Measurements from ENCODE around the gene CYP20A1. TPM values are rescaled to one million over a fixed set of nuclear protein-coding genes. Genes with fewer than 3 reads are reported as not detected.
A peak's percentile ranks its signal among the peaks of the same experiment; 100 is the strongest.

Gene CYP20A1
- total and polyA plus RNA-seq, 4 experiments from 2014 or later, result 25.6 to 50.8 (median 47.3) TPM

- Histone ChIP-seq H3K4me3 (ENCODE audit: low read length in 2 of 2) (peak overlapping the region; percentile 71 to 73), H3K27ac (ENCODE audit: low read depth, low read length) (peak overlapping the region; percentile 63), H3K4me1 (ENCODE audit: insufficient read depth, low read length) (peaks cover 21% of the 10 kb centered on the region), H3K36me3 (ENCODE audit: insufficient read depth, low read length) (no peaks in the 10 kb centered on the region), H3K27me3 (ENCODE audit: insufficient read depth, low read length) (no peaks in the 10 kb centered on the region), H3K9me3 (ENCODE audit: control insufficient read depth in 1 of 2, low read length in 2 of 2) (no peaks in the 10 kb centered on the region)
- no peaks in the 10 kb centered on the region for H3K27me3 Mint-ChIP-seq
- CTCF ChIA-PET (ENCODE audit: partially characterized antibody), result no interaction called here
- intact Hi-C loops (cut with micrococcal nuclease), result no loop called here
- H3K4me3 Mint-ChIP-seq, result peak overlapping the region; percentile 84 to 98 (median 94)
- peaks cover 0 to 2% (median 0%) of the 10 kb centered on the region in 8 donors for H3K9me3 Mint-ChIP-seq
- POLR2A ChIA-PET (ENCODE audit: partially characterized antibody), result interaction anchor here (1.3 to 2.5 kb wide), 2 partner anchors 9 to 88 kb away, joined by 5 to 13 read pairs; partner anchors contain the start of gene CYP20A1
- no peak for DNase-seq
- peaks cover 0 to 6% of the 10 kb centered on the region in 2 donors for H3K36me3 Mint-ChIP-seq
- peak overlapping the region; percentile 80 to 98 (median 92) for H3K27ac Mint-ChIP-seq
- peaks cover 19 to 28% (median 24%) of the 10 kb centered on the region in 4 donors for H3K4me1 Mint-ChIP-seq
Observed at GRCh38 chr2:203327582-203327900, 88.7 kb downstream of the CYP20A1 start.

- Mint-ChIP-seq H3K27me3 (no peaks in the 10 kb centered on the region), H3K27ac (peak within 1 kb of the TSS; percentile 80 to 98 (median 92)), H3K4me3 (peak within 1 kb of the TSS; percentile 92 to 98 (median 94)), H3K4me1 (peaks cover 19 to 29% (median 24%) of the 10 kb centered on the region in 4 donors), H3K9me3 (peaks cover 0 to 2% (median 0%) of the 10 kb centered on the region in 8 donors), H3K36me3 (peaks cover 0 to 6% of the 10 kb centered on the region in 2 donors)
- CTCF ChIA-PET (ENCODE audit: partially characterized antibody), result no interaction called here
- Histone ChIP-seq H3K36me3 (ENCODE audit: insufficient read depth, low read length) (no peaks in the 10 kb centered on the region), H3K27me3 (ENCODE audit: insufficient read depth, low read length) (no peaks in the 10 kb centered on the region), H3K27ac (ENCODE audit: low read depth, low read length) (peak within 1 kb of the TSS; percentile 63), H3K4me1 (ENCODE audit: insufficient read depth, low read length) (peaks cover 21% of the 10 kb centered on the region), H3K9me3 (ENCODE audit: control insufficient read depth in 1 of 2, low read length in 2 of 2) (no peaks in the 10 kb centered on the region), H3K4me3 (ENCODE audit: low read length in 2 of 2) (peak within 1 kb of the TSS; percentile 71 to 76)
- intact Hi-C loops (cut with micrococcal nuclease), result loop anchor here (2.0 kb wide), 2 partner anchors 89 to 693 kb away; partner anchors contain the start of genes CYP20A1 and FAM117B
- peak; percentile 44 to 58 (median 48) for DNase-seq
- POLR2A ChIA-PET (ENCODE audit: partially characterized antibody), result interaction anchor here (0.6 to 2.5 kb wide), 7 partner anchors 9 to 1921 kb away, joined by 3 to 13 read pairs (median 3); partner anchors contain the start of genes CARF, CYP20A1, FAM117B and WDR12
Observed at GRCh38 chr2:203327901-203328759, 89.3 kb downstream of the CYP20A1 start, which contains the start of gene ABI2. Gene ABI2, plus strand, starts transcription at chr2:203328394. Its CDS starts 121 bp downstream, at chr2:203328515.

GRCh38 chr2:203328760-203329540, 90.1 kb downstream of the CYP20A1 start:
- H3K27me3 Mint-ChIP-seq, result no peaks in the 10 kb centered on the region
- H3K27ac Mint-ChIP-seq, result peak overlapping the region; percentile 67 to 82 (median 77)

GRCh38 chr2:203330434-203330833, 91.6 kb downstream of the CYP20A1 start:
- intact Hi-C loops (cut with micrococcal nuclease), result no loop called here
- Mint-ChIP-seq H3K36me3 (peaks cover 0 to 8% of the 10 kb centered on the region in 2 donors), H3K4me1 (peaks cover 20 to 32% (median 25%) of the 10 kb centered on the region in 4 donors), H3K4me3 (peak overlapping the region in 7 of 8 donors; percentile 5 to 91 (median 85)), H3K27ac (peak overlapping the region in 1 of 7 donors; percentile 32), H3K27me3 (no peaks in the 10 kb centered on the region), H3K9me3 (peaks cover 0 to 2% (median 0%) of the 10 kb centered on the region in 8 donors)
- Histone ChIP-seq H3K4me3 (ENCODE audit: low read length in 2 of 2) (no peak overlapping the region), H3K27me3 (ENCODE audit: insufficient read depth, low read length) (no peaks in the 10 kb centered on the region), H3K9me3 (ENCODE audit: control insufficient read depth in 1 of 2, low read length in 2 of 2) (no peaks in the 10 kb centered on the region), H3K36me3 (ENCODE audit: insufficient read depth, low read length) (no peaks in the 10 kb centered on the region), H3K4me1 (ENCODE audit: insufficient read depth, low read length) (peaks cover 21% of the 10 kb centered on the region), H3K27ac (ENCODE audit: low read depth, low read length) (no peak overlapping the region)
- ChIA-PET POLR2A (ENCODE audit: partially characterized antibody) (no interaction called here), CTCF (ENCODE audit: partially characterized antibody) (interaction anchor here (0.6 kb wide), 1 partner anchor 143 kb away, joined by 4 read pairs; no protein-coding TSS in a partner anchor)
- no peak for DNase-seq

More at GRCh38 chr2:203328760-203329540, 90.1 kb downstream of the CYP20A1 start:
- Mint-ChIP-seq H3K4me3 (peak overlapping the region; percentile 85 to 95 (median 89)), H3K36me3 (peaks cover 0 to 6% of the 10 kb centered on the region in 2 donors), H3K9me3 (peaks cover 0 to 2% (median 0%) of the 10 kb centered on the region in 8 donors), H3K4me1 (peaks cover 20 to 32% (median 25%) of the 10 kb centered on the region in 4 donors)
- Histone ChIP-seq H3K27ac (ENCODE audit: low read depth, low read length) (peak overlapping the region; percentile 63), H3K9me3 (ENCODE audit: control insufficient read depth in 1 of 2, low read length in 2 of 2) (no peaks in the 10 kb centered on the region), H3K4me1 (ENCODE audit: insufficient read depth, low read length) (peaks cover 21% of the 10 kb centered on the region), H3K36me3 (ENCODE audit: insufficient read depth, low read length) (no peaks in the 10 kb centered on the region), H3K4me3 (ENCODE audit: low read length in 2 of 2) (peak overlapping the region; percentile 71 to 76), H3K27me3 (ENCODE audit: insufficient read depth, low read length) (no peaks in the 10 kb centered on the region)
- ChIA-PET CTCF (ENCODE audit: partially characterized antibody) (no interaction called here), POLR2A (ENCODE audit: partially characterized antibody) (interaction anchor here (0.6 to 2.5 kb wide), 7 partner anchors 27 to 1920 kb away, joined by 3 to 13 read pairs (median 3); partner anchors contain the start of genes CARF, CYP20A1, FAM117B and WDR12)
- intact Hi-C loops (cut with micrococcal nuclease), result loop anchor here (2.0 kb wide), 2 partner anchors 90 to 694 kb away; partner anchors contain the start of genes CYP20A1 and FAM117B
- peak in 4 of 5 donors; percentile 27 to 38 (median 30) for DNase-seq

- no peaks in the 10 kb centered on the region for H3K27me3 Mint-ChIP-seq
- no peak overlapping the region for H3K27ac ChIP-seq (ENCODE audit: low read depth, low read length)
- H3K4me3 ChIP-seq (ENCODE audit: low read length in 2 of 2), result no peak overlapping the region
- H3K27ac Mint-ChIP-seq, result no peak overlapping the region
- no peaks in the 10 kb centered on the region for H3K9me3 ChIP-seq (ENCODE audit: control insufficient read depth in 1 of 2, low read length in 2 of 2)
- H3K36me3 ChIP-seq (ENCODE audit: insufficient read depth, low read length), result no peaks in the 10 kb centered on the region
- peaks cover 13% of the 10 kb centered on the region in 2 donors for H3K36me3 Mint-ChIP-seq
- H3K4me1 ChIP-seq (ENCODE audit: insufficient read depth, low read length), result no peaks in the 10 kb centered on the region
- peaks cover 0 to 8% (median 7%) of the 10 kb centered on the region in 4 donors for H3K4me1 Mint-ChIP-seq
- no peak for DNase-seq
- CTCF ChIA-PET (ENCODE audit: partially characterized antibody), result no interaction called here
- intact Hi-C loops (cut with micrococcal nuclease), result no loop called here
- no peak overlapping the region for H3K4me3 Mint-ChIP-seq
- no peaks in the 10 kb centered on the region for H3K27me3 ChIP-seq (ENCODE audit: insufficient read depth, low read length)
- H3K9me3 Mint-ChIP-seq, result no peaks in the 10 kb centered on the region
- POLR2A ChIA-PET (ENCODE audit: partially characterized antibody), result no interaction called here
Observed at GRCh38 chr2:203338322-203338721, 99.5 kb downstream of the CYP20A1 start.

GRCh38 chr2:203340791-203341487, 102.1 kb downstream of the CYP20A1 start:
- Histone ChIP-seq H3K4me1 (ENCODE audit: insufficient read depth, low read length) (no peaks in the 10 kb centered on the region), H3K9me3 (ENCODE audit: control insufficient read depth in 1 of 2, low read length in 2 of 2) (no peaks in the 10 kb centered on the region), H3K27ac (ENCODE audit: low read depth, low read length) (no peak overlapping the region), H3K4me3 (ENCODE audit: low read length in 2 of 2) (no peak overlapping the region), H3K27me3 (ENCODE audit: insufficient read depth, low read length) (no peaks in the 10 kb centered on the region), H3K36me3 (ENCODE audit: insufficient read depth, low read length) (no peaks in the 10 kb centered on the region)
- DNase-seq, result no peak
- Mint-ChIP-seq H3K4me1 (peaks cover 0 to 9% (median 6%) of the 10 kb centered on the region in 4 donors), H3K27me3 (no peaks in the 10 kb centered on the region), H3K4me3 (no peak overlapping the region), H3K36me3 (peaks cover 16 to 32% of the 10 kb centered on the region in 2 donors), H3K9me3 (peaks cover 0 to 2% (median 0%) of the 10 kb centered on the region in 8 donors), H3K27ac (no peak overlapping the region)
- POLR2A ChIA-PET (ENCODE audit: partially characterized antibody), result no interaction called here
- intact Hi-C loops (cut with micrococcal nuclease), result no loop called here
- CTCF ChIA-PET (ENCODE audit: partially characterized antibody), result no interaction called here
